Measurements from ENCODE around the gene CMC2.
A peak's percentile ranks its signal among the peaks of the same experiment; 100 is the strongest.

Gene CMC2

GRCh38 chr16:80974649-80975376, 31.9 kb downstream of the CMC2 start:
- DNase-seq (ENCODE audit: low read depth in 3 of 3), result no peak

DNA sequence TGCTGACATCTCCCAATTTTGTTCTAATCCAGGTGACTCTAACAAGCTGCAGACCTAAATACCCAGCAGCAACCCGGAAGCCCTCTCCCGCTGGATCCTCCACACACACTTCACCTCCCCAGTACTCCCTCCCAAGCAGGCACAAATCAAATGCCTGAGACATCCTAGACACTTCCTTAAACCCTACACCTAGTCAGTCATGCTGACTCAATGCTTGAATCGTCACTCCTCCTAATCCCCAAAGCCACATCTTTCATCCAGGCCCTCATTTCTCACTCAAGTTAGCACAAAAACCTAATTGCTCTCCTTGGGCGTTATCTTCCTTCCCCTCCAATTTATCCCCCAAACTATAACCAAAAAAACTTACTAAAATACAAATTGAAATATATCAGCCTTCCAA, 32.7 kb downstream of the CMC2 start:
- DNase-seq (ENCODE audit: low read depth in 3 of 3), result no peak

DNA sequence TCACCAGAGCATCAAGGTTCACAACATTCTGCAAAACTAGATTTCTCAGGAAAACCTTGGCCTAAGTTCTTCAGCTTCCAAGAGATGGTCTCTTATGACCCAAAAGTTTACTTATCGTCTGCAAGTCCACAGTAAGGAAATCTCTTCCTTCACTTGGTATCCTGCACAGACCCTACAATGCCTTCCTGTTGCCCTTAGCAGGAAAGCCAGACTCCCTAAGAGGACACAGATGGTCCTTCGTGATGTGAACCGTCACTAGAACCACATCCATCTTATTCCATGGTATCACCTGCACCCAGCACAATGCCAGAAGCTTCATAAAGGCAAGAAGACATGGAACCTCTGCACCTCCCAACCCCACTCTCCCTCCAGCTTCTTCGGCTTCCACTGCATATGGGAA, 34.1 kb downstream of the CMC2 start:
- no peak for DNase-seq (ENCODE audit: low read depth in 3 of 3)

DNA sequence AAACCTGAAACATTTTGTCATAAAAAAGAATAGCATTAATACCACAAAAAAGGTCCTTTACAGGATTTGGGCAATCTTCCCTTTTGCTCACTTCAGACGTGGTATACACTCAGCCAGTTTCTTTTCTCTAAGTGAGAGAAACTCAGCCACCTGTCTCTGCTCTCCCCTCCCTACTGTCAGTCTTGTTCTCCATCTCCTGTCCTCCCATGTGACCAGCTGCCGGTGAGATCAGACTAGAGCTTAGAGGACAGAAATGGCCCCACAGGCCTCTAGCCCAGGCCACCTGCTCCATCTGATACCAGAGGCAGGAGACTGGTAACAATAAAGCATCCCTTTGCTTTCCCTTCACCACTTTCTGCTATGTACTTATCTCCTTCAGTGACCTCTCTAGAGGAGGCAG, 34.9 kb downstream of the CMC2 start:
- DNase-seq (ENCODE audit: low read depth in 3 of 3), result no peak

DNA sequence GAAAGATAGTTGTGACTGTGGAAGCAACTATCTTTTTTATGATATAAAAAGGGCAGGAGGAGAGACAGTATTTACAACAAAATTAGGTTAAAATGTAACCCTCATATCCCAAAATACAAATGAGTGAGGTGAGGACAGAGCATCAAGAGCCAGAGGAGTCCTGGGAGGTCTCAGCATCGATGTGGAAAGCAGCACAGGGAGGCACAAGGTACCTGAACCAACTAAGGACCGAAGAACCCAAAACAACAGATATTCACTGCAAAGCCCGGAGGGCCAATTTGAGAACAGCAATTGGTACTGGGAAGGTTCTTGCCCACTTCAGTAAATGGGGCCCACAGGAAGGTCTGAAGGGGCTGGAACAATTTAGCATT, 37.6 kb downstream of the CMC2 start:
- no peak for DNase-seq (ENCODE audit: low read depth in 3 of 3)

GRCh38 chr16:80968386-80969113, 38.1 kb downstream of the CMC2 start:
- DNase-seq (ENCODE audit: low read depth in 3 of 3), result no peak

DNA sequence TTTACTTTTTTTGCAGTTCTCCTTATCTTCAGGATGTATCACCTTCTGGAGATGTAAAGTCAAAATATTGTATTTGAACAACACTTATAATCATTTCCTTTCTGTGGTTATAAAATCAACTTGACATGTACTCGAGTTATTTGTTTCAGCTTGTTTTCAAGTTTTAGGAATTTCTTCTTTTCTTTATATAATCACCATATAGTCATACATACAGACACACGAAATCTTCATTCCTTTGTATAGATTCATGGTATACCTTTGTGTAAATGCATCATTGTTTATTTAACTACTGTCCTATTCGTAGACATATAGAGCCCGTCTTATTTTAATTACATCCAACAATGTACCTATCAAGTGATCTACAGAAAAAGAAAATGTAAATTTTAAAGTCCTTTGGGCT, 40.1 kb downstream of the CMC2 start:
- DNase-seq (ENCODE audit: low read depth in 3 of 3), result no peak

DNA sequence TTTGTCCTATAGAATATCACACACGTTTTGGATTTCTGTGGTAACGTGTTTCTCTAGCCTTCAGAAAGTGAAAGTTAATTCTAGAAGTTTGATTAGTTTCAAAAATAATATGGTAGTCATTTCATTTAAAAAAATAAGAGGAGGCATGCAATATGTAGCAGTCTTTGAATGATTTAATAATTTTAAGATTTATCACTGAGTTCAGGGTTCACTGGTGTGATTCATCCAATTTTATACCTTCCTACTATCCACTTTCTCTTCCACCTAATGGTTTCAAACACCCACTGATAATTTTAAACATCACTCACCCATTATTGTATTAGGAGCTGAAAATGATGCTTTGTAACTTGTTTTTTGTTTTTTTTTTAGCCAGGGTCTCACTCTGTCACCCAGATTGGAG, 42.3 kb downstream of the CMC2 start:
- DNase-seq (ENCODE audit: low read depth in 3 of 3), result no peak

GRCh38 chr16:80962879-80963278, 43.8 kb downstream of the CMC2 start:
- DNase-seq (ENCODE audit: low read depth in 3 of 3), result no peak

GRCh38 chr16:80958284-80958683, 48.4 kb downstream of the CMC2 start:
- no peak for DNase-seq (ENCODE audit: low read depth in 3 of 3)

DNA sequence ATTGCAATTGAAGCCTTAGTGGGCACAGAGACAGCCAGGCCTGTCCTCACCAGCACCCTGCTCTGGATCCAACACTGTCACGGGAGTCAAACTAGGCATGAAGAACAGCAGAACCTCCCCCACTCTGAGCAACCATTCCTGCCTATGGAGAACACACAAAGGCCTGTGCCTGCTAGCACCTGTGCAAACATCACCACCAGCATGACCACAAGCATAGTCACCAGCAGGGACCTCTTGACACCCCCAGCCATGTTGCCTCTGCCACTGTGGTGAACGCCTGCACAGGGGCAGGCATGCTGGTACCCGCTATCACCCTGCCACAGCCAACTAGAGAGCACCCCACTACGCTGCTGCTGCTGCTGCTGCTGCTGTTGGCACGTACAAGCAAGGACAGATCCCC, 51.7 kb downstream of the CMC2 start:
- no peak for DNase-seq (ENCODE audit: low read depth in 3 of 3)

- DNase-seq (ENCODE audit: low read depth in 3 of 3), result peak in 1 of 3 experiments; percentile 38
These were observed 57.7 kb downstream of the CMC2 start for GRCh38 chr16:80948886-80949493.

DNA sequence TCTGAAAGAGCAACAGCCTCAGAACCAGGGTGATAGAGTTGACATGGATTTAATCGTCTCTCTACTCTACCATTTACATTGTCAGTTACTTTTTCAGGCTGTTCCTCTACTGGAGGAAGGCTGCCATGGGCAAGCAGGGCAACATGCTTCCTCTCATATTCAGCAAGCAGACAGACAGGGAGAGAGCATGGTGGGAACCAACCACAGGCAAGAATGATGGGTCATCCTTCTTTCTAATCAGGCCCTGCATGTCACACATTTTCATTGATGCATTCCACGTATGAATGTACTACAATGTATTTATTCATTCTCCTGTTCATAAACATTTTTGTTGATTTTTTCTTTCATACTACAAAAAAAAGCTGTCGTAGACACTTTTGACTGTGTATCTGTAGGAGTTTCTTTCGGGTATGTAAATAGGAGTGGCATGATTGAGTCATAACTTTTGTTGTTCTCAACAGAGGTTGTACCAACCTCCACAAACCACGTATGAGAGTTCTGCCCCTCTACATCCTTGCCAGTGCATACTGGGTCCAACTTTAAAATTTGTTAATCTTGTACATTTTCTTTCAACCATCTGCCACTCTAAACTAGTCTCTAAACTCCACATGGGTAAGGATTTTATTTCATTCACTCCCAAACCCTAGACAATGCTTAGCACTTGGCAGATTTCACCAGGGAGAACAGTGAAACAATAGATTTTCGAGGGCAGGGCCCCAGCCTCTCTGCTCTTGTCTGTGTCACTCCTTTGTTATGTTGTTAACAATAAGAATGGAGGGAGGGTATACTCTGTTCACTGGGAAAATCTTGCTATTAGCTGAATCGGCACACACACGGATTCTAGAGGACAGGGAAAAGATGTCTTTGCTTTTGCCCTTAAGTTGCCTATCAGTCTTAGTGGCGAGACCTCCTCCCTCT, 58.7 kb downstream of the CMC2 start:
- no peak for DNase-seq (ENCODE audit: low read depth in 3 of 3)

GRCh38 chr16:80947239-80947638, 59.4 kb downstream of the CMC2 start:
- DNase-seq (ENCODE audit: low read depth in 3 of 3), result no peak

GRCh38 chr16:80946481-80946880, 60.2 kb downstream of the CMC2 start:
- no peak for DNase-seq (ENCODE audit: low read depth in 3 of 3)

DNA sequence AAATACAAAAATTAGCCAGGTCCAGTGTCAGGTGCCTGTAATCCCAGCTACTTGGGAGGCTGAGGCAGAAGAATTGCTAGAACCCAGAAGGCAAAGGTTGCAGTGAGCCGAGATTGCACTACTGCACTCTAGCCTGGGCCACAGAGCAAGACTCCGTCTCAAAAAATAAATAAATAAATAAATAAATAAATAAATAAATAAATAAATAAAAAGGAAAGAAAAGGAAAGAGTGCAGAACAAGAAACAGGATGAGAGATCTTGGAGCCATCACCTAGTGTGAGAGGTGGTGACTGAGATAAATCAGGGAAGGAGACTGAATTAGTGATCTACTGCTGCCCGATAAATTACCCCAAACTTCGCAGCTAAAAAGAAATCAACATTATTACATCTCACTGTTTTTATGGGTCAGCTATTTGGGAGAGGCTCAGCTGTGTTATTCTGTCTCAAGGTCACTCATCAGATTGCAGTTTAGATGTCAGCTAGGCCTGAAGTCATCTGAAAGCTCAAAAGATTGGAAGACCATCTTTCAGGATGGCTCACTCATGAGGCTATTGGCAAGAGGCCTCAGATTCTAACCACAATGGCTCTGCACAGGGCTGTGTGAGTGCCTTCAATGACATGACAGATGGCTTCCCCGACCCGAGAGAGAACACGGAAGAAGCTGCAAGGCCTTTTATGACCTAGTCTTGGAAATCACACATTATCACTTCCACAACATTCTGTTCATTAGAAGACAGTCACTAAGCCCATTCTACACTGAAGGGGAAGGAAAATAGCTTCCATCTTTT, 66.4 kb downstream of the CMC2 start:
- DNase-seq (ENCODE audit: low read depth in 3 of 3), result no peak

- DNase-seq (ENCODE audit: low read depth in 3 of 3), result no peak
These were observed 67.8 kb downstream of the CMC2 start for GRCh38 chr16:80938879-80939260.

DNA sequence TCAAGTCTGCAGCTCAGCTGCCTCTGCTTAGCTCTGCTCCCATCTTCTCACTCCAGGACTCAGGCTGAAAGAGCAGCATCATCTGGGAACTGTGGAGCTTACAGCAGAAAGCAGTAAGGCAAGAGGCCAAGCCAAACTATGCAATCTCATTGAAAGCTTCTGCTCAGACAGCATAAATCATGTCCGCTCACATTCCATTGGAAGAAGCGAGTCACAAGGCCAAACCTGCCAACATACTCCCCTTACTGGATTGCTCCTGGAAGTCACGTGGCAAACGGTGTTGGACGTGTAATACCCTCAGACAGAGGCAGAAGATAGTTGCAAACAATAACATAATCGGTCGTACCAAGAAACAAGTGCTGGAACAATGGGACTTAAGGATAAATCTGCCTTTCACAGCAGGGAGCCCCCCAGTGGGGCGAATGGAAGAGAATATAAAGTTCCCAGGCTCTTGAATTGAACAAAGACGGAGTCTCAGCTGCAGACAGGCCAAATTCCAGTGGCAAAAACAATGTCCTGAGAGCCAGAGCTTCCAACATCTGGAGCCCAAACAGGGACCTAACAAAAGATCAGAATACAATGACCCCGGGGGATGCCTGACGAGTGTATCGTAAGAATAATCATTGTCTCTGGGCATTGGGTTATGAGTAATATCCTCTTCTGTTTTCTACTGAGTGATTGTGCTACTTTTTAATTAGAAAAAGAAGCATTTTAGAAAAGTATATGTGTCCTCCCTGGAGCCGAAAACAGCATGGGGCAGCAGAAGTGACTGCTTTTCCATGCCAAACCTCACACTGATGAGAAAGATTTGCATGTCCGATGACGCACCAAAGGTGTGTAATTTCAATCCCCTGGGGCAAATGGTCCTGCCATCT, 68.4 kb downstream of the CMC2 start:
- no peak for DNase-seq (ENCODE audit: low read depth in 3 of 3)

- no peak for DNase-seq (ENCODE audit: low read depth in 3 of 3)
These were observed 70.3 kb downstream of the CMC2 start for GRCh38 chr16:80936410-80936809.

- DNase-seq (ENCODE audit: low read depth in 3 of 3), result no peak
These were observed 71.0 kb downstream of the CMC2 start for GRCh38 chr16:80935691-80936090.

Measured in stimulated activated CD4-positive, alpha-beta T cell treated with anti-CD3 and anti-CD28 coated beads, TNF-alpha, amount 100 ng/mL, for 24 hours (primary cell).